Astrocyte (in vitro differentiated cells and primary cell): ENCODE results near the gene BICD1. TPM values are rescaled to one million over a fixed set of nuclear protein-coding genes. Genes with fewer than 3 reads are reported as not detected.
A peak's percentile ranks its signal among the peaks of the same experiment; 100 is the strongest.

Source experiments
- DNase-seq: peaks from one replicate; pipeline ENCODE4 v3.0.0-alpha.2; 2010; ENCODE audit warnings: low read depth
- FAIRE-seq: peaks from 2 replicates; lab custom pipeline; 2011; peaks lifted over from hg19 to GRCh38; lab: Jason Lieb, UNC
- H2AFZ ChIP-seq: 2 replicates; pipeline ENCODE4 v1.6.0; 2012; ENCODE audit warnings: low read depth, low read length, inconsistent platforms
- H3K27ac ChIP-seq: 2 replicates; pipeline ENCODE4 v1.5.1; 2011; ENCODE audit warnings: low read depth, low read length, inconsistent platforms
- H3K27me3 ChIP-seq: 2 replicates; pipeline ENCODE4 v1.6.0; 2011; ENCODE audit warnings: low read length, inconsistent platforms; ENCODE audit not compliant: insufficient read depth
- H3K36me3 ChIP-seq: 2 replicates; pipeline ENCODE4 v1.5.1; 2011; ENCODE audit warnings: low read length, inconsistent platforms; ENCODE audit not compliant: insufficient read depth
- H3K4me1 ChIP-seq: 2 replicates; pipeline ENCODE4 v1.5.1; 2011; ENCODE audit warnings: low read length, inconsistent platforms; ENCODE audit not compliant: insufficient read depth
- H3K4me2 ChIP-seq: 2 replicates; pipeline ENCODE4 v1.6.0; 2012; ENCODE audit warnings: low read length, inconsistent platforms
- H3K4me3 ChIP-seq: 2 replicates; pipeline ENCODE4 v1.5.1; 2011; ENCODE audit warnings: low read depth, mild to moderate bottlenecking, low read length, inconsistent platforms; ENCODE audit not compliant: insufficient read depth
- H3K79me2 ChIP-seq: 2 replicates; pipeline ENCODE4 v1.6.0; 2012; ENCODE audit warnings: mild to moderate bottlenecking, low read length, inconsistent platforms; ENCODE audit not compliant: insufficient read depth
- H3K9ac ChIP-seq: 2 replicates; pipeline ENCODE4 v1.6.0; 2012; ENCODE audit warnings: mild to moderate bottlenecking, low read length, inconsistent platforms
- H3K9me3 ChIP-seq: 2 replicates; pipeline ENCODE4 v1.5.1; 2012; ENCODE audit warnings: low read depth, mild to moderate bottlenecking, low read length, inconsistent platforms; ENCODE audit not compliant: insufficient read depth
- H4K20me1 ChIP-seq: 2 replicates; pipeline ENCODE4 v1.6.0; 2012; ENCODE audit warnings: low read length, inconsistent platforms; ENCODE audit not compliant: insufficient read depth
- H3K27ac Mint-ChIP-seq: one replicate; pipeline ENCODE4 v1.8.0; 2021; ENCODE audit warnings: mild to moderate bottlenecking, mixed read lengths; ENCODE audit not compliant: unreplicated experiment
- H3K27me3 Mint-ChIP-seq: one replicate; pipeline ENCODE4 v1.8.0; 2021; ENCODE audit warnings: low read depth, mixed read lengths; ENCODE audit not compliant: unreplicated experiment
- H3K36me3 Mint-ChIP-seq: one replicate; pipeline ENCODE4 v1.8.0; 2021; ENCODE audit warnings: low read depth, mixed read lengths; ENCODE audit not compliant: unreplicated experiment
- H3K4me1 Mint-ChIP-seq: one replicate; pipeline ENCODE4 v1.8.0; 2021; ENCODE audit warnings: low read depth, mixed read lengths; ENCODE audit not compliant: unreplicated experiment
- H3K4me3 Mint-ChIP-seq: one replicate; pipeline ENCODE4 v1.8.0; 2021; ENCODE audit warnings: mild to moderate bottlenecking, moderate library complexity, mixed read lengths; ENCODE audit not compliant: unreplicated experiment
- H3K9me3 Mint-ChIP-seq: one replicate; pipeline ENCODE4 v1.8.0; 2021; ENCODE audit warnings: mild to moderate bottlenecking, mixed read lengths; ENCODE audit not compliant: unreplicated experiment
- CTCF ChIP-seq: IDR thresholded peaks from 2 replicates; pipeline ENCODE4 v1.5.1; 2011; ENCODE audit warnings: low read depth, mild to moderate bottlenecking, inconsistent platforms, low read length, moderate library complexity; ENCODE audit not compliant: insufficient read depth
- EZH2 ChIP-seq: IDR thresholded peaks from 2 replicates; pipeline ENCODE4 v1.6.1; 2012; ENCODE audit warnings: mild to moderate bottlenecking, low read length, inconsistent platforms; ENCODE audit not compliant: insufficient read depth
- total RNA-seq: library from RNA; stranded (reverse); gene quantifications from 2 replicates; pipeline ENCODE4 v1.2.1, GENCODE V29; 2021

Gene BICD1
- total RNA-seq, 1 donor from 2014 or later, result 28.7 TPM

- H3K9me3 ChIP-seq, result no peaks in the 10 kb centered on the region
- peaks cover 50% of the 10 kb centered on the region for H4K20me1 ChIP-seq
- DNase-seq, result no peak
- Mint-ChIP-seq H3K9me3 (no peaks in the 10 kb centered on the region), H3K4me1 (peaks cover 17% of the 10 kb centered on the region), H3K27me3 (no peaks in the 10 kb centered on the region), H3K27ac (peak overlapping the region; percentile 10), H3K4me3 (no peak overlapping the region), H3K36me3 (peaks cover 1% of the 10 kb centered on the region)
- H3K27me3 ChIP-seq, result no peaks in the 10 kb centered on the region
- H3K4me1 ChIP-seq, result peaks cover 16% of the 10 kb centered on the region
- H3K79me2 ChIP-seq, result peaks cover 88% of the 10 kb centered on the region
- H3K9ac ChIP-seq, result no peak overlapping the region
- no peaks in the 10 kb centered on the region for H3K36me3 ChIP-seq
- H3K4me2 ChIP-seq, result no peak overlapping the region
- no peak overlapping the region for H3K27ac ChIP-seq
- FAIRE-seq, result no peak
- TF ChIP-seq EZH2 (no peak), CTCF (no peak)
- no peak overlapping the region for H3K4me3 ChIP-seq
- no peak overlapping the region for H2AFZ ChIP-seq
These were observed 18.0 kb downstream of the BICD1 start for GRCh38 chr12:32124637-32125036.

GRCh38 chr12:32125455-32126084 lies 18.9 kb downstream of the BICD1 start:
- peak; percentile 68 for FAIRE-seq
- no peaks in the 10 kb centered on the region for H3K36me3 ChIP-seq
- DNase-seq, result peak; percentile 75
- Mint-ChIP-seq H3K36me3 (no peaks in the 10 kb centered on the region), H3K4me1 (peaks cover 11% of the 10 kb centered on the region), H3K4me3 (no peak overlapping the region), H3K9me3 (no peaks in the 10 kb centered on the region), H3K27ac (peak overlapping the region; percentile 80), H3K27me3 (no peaks in the 10 kb centered on the region)
- no peak overlapping the region for H3K9ac ChIP-seq
- peak overlapping the region; percentile 6 for H3K27ac ChIP-seq
- H3K79me2 ChIP-seq, result peaks cover 88% of the 10 kb centered on the region
- H3K4me3 ChIP-seq, result no peak overlapping the region
- peaks cover 16% of the 10 kb centered on the region for H3K4me1 ChIP-seq
- no peak for TF ChIP-seq EZH2
- no peak for TF ChIP-seq CTCF
- H2AFZ ChIP-seq, result no peak overlapping the region
- no peaks in the 10 kb centered on the region for H3K27me3 ChIP-seq
- H3K9me3 ChIP-seq, result no peaks in the 10 kb centered on the region
- peaks cover 46% of the 10 kb centered on the region for H4K20me1 ChIP-seq
- no peak overlapping the region for H3K4me2 ChIP-seq

GRCh38 chr12:32126720-32127119 lies 20.1 kb downstream of the BICD1 start:
- H3K9ac ChIP-seq, result no peak overlapping the region
- no peaks in the 10 kb centered on the region for H3K27me3 Mint-ChIP-seq
- peaks cover 89% of the 10 kb centered on the region for H3K79me2 ChIP-seq
- peak overlapping the region; percentile 56 for H3K27ac ChIP-seq
- H3K36me3 ChIP-seq, result peaks cover 2% of the 10 kb centered on the region
- H4K20me1 ChIP-seq, result peaks cover 51% of the 10 kb centered on the region
- H3K27me3 ChIP-seq, result no peaks in the 10 kb centered on the region
- no peaks in the 10 kb centered on the region for H3K9me3 ChIP-seq
- no peak overlapping the region for H2AFZ ChIP-seq
- no peak overlapping the region for H3K4me2 ChIP-seq
- no peaks in the 10 kb centered on the region for H3K36me3 Mint-ChIP-seq
- H3K9me3 Mint-ChIP-seq, result no peaks in the 10 kb centered on the region
- H3K4me1 Mint-ChIP-seq, result peaks cover 10% of the 10 kb centered on the region
- no peak overlapping the region for H3K4me3 ChIP-seq
- peak overlapping the region; percentile 87 for H3K27ac Mint-ChIP-seq
- TF ChIP-seq EZH2, result no peak
- no peak for TF ChIP-seq CTCF
- DNase-seq (peak; percentile 92), FAIRE-seq (no peak)
- H3K4me3 Mint-ChIP-seq, result no peak overlapping the region
- H3K4me1 ChIP-seq, result peaks cover 16% of the 10 kb centered on the region
